PC-9 (cell line): ENCODE results near the gene NRN1.

Experiments
- EZH2 ChIP-seq: fragments of 200-600 bp; sonication (generic); IDR thresholded peaks from 2 replicates; pipeline ENCODE4 v1.8.0; 2017; ENCODE audit warnings: antibody characterized with exemption, low read depth
- TF ChIP-seq, protein P1 (sequence below): fragments of 200-600 bp; sonication (generic); conservative IDR thresholded peaks from 2 replicates; pipeline ENCODE4 v1.6.1; 2017; ENCODE audit warnings: mixed run types, antibody characterized with exemption, mild to moderate bottlenecking, moderate library complexity

DNA sequence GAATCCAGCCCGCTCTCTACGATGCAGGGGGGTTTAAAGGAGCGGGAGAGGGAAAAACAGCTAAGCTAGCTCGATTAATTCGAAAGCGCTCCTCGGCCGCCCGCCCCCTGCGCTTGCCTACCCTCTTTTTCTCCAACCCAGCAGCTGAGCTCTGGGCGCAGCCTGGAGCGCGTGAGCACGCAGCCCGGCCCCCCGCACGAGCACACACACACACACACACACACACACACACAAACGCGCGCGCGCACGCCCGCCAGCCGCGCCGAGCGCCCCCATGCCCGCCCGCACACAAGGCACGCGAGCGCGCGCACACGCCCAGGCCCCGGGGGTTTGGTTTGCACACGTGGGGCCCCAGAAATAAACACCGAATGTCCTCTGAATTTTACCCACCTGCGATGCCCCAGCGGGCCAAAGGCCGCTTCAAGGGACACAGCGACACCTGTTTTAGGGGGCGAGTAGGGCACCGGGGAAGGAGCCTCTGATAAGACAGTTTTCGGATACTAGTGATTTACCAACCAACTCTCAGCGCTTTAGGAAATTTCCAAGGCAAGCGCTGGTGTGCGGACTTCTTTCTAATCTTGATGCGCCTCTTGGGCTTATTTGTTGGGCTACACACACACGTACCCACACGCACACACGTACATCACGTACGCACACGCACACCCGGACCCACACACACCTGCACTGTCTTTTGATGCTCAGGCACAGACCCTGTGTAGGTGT lies 802 bp upstream of the NRN1 start:
- TF ChIP-seq, protein P1, sequence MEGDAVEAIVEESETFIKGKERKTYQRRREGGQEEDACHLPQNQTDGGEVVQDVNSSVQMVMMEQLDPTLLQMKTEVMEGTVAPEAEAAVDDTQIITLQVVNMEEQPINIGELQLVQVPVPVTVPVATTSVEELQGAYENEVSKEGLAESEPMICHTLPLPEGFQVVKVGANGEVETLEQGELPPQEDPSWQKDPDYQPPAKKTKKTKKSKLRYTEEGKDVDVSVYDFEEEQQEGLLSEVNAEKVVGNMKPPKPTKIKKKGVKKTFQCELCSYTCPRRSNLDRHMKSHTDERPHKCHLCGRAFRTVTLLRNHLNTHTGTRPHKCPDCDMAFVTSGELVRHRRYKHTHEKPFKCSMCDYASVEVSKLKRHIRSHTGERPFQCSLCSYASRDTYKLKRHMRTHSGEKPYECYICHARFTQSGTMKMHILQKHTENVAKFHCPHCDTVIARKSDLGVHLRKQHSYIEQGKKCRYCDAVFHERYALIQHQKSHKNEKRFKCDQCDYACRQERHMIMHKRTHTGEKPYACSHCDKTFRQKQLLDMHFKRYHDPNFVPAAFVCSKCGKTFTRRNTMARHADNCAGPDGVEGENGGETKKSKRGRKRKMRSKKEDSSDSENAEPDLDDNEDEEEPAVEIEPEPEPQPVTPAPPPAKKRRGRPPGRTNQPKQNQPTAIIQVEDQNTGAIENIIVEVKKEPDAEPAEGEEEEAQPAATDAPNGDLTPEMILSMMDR, result no peak
- no peak for TF ChIP-seq EZH2
